SK-N-SH (cell line): ENCODE data around the gene ACOT12. TPM values are rescaled to one million over a fixed set of nuclear protein-coding genes. Genes with fewer than 3 reads are reported as not detected.

Experiments
- CTCF ChIA-PET: fragments of 300-600, 350-600 bp; formaldehyde crosslinking; extraction: SDS; loops from one replicate; lab custom pipeline; 2021; lab: Yijun Ruan, JAX
- POLR2A ChIA-PET: fragments of 350-600 bp; sonication (Branson Sonifier 250); formaldehyde crosslinking; extraction: SDS; loops from one replicate; lab custom pipeline; 2020; ENCODE audit warnings: antibody characterized with exemption, inconsistent platforms; lab: Yijun Ruan, JAX
- DNase-seq: peaks from one replicate; pipeline ENCODE4 v3.0.0; 2012
- H2AFZ ChIP-seq: fragments of 200-600 bp; sonication (generic); 2 replicates; pipeline ENCODE4 v1.8.1; 2016; ENCODE audit warnings: antibody characterized with exemption, mild to moderate bottlenecking, low read depth
- H3F3A ChIP-seq: fragments of 200-600 bp; sonication (generic); replicated peaks from 2 replicates; pipeline ENCODE3; 2016; ENCODE audit warnings: antibody characterized with exemption, mild to moderate bottlenecking; ENCODE audit not compliant: insufficient read depth
- H3K27ac ChIP-seq, 2 experiments: fragments of 200-500 bp in 1 of 2; fragments of 200-600 bp in 1 of 2; sonication (Bioruptor generic) in 1 of 2; sonication (generic), shearing (Covaris generic) in 1 of 2; 2 replicates each; pipeline versions ENCODE4 v1.5.1 to v1.6.1; 2014 to 2016; ENCODE audit warnings: low read depth in 2 of 2, inconsistent platforms in 1 of 2, low read length in 1 of 2, mild to moderate bottlenecking in 1 of 2, mixed read lengths in 1 of 2
- H3K27me3 ChIP-seq: fragments of 200-600 bp; sonication (generic), shearing (Covaris generic); 2 replicates; pipeline ENCODE4 v1.6.1; 2016; ENCODE audit warnings: mixed run types; ENCODE audit not compliant: insufficient read depth
- H3K36me3 ChIP-seq, 2 experiments: fragments of 200-500 bp in 1 of 2; fragments of 200-600 bp in 1 of 2; sonication (Bioruptor generic) in 1 of 2; sonication (generic) in 1 of 2; replicated peaks in 1 of 2; 2 replicates each; pipeline versions ENCODE3 to v1.5.1; 2014 to 2016; ENCODE audit warnings: low read length in 1 of 2, mild to moderate bottlenecking in 1 of 2; ENCODE audit not compliant: insufficient read depth in 2 of 2, control insufficient read depth in 1 of 2
- H3K4me1 ChIP-seq, 2 experiments: fragments of 200-500 bp in 1 of 2; fragments of 200-600 bp in 1 of 2; sonication (Bioruptor generic) in 1 of 2; sonication (generic), shearing (Covaris generic) in 1 of 2; 2 replicates each; pipeline versions ENCODE4 v1.5.1 to v1.6.1; 2014 to 2016; ENCODE audit warnings: low read depth in 1 of 2, low read length in 1 of 2, mixed run types in 1 of 2; ENCODE audit not compliant: insufficient read depth in 2 of 2, control insufficient read depth in 1 of 2
- H3K4me2 ChIP-seq: fragments of 200-600 bp; sonication (generic), shearing (Covaris generic); 2 replicates; pipeline ENCODE4 v1.6.1; 2017; ENCODE audit warnings: mixed run types
- H3K4me3 ChIP-seq, 2 experiments: fragments of 200-500 bp in 1 of 2; fragments of 200-600 bp in 1 of 2; sonication (Bioruptor generic) in 1 of 2; sonication (generic), shearing (Covaris generic) in 1 of 2; 2 replicates each; pipeline versions ENCODE4 v1.5.1 to v1.8.1; 2014 to 2016; ENCODE audit warnings: low read depth in 2 of 2, inconsistent platforms in 1 of 2, low read length in 1 of 2, mild to moderate bottlenecking in 1 of 2, mixed read lengths in 1 of 2, moderate library complexity in 1 of 2
- H3K79me2 ChIP-seq: fragments of 200-600 bp; sonication (generic); 2 replicates; pipeline ENCODE4 v1.8.1; 2017; ENCODE audit warnings: mild to moderate bottlenecking; ENCODE audit not compliant: insufficient read depth
- H3K9ac ChIP-seq: fragments of 200-600 bp; sonication (generic); 2 replicates; pipeline ENCODE4 v1.6.1; 2017; ENCODE audit warnings: mixed run types
- H3K9me2 ChIP-seq: fragments of 200-600 bp; sonication (generic); 2 replicates; pipeline ENCODE4 v1.6.1; 2017; ENCODE audit warnings: mixed run types
- H3K9me3 ChIP-seq: fragments of 200-600 bp; sonication (generic); 2 replicates; pipeline ENCODE4 v1.6.1; 2017; ENCODE audit warnings: mixed run types, mild to moderate bottlenecking, moderate library complexity
- H4K20me1 ChIP-seq: fragments of 200-600 bp; sonication (generic); 2 replicates; pipeline ENCODE4 v1.6.1; 2017; ENCODE audit warnings: mild to moderate bottlenecking, mixed run types; ENCODE audit not compliant: insufficient read depth
- EZH2phosphoT487 ChIP-seq: fragments of 200-600 bp; sonication (generic); IDR thresholded peaks from 2 replicates; pipeline ENCODE4 v1.6.1; 2017; ENCODE audit warnings: low read depth, mixed run types, mild to moderate bottlenecking, antibody characterized with exemption, moderate library complexity, borderline replicate concordance
- FOXJ3 ChIP-seq: sonication (generic); formaldehyde crosslinking; IDR thresholded peaks from 2 replicates; pipeline ENCODE4 v1.5.1; 2020; ENCODE audit warnings: mild to moderate bottlenecking, missing genetic modification reagents
- FOXM1 ChIP-seq: IDR thresholded peaks from 2 replicates; pipeline ENCODE4 v1.4.0; 2012; ENCODE audit warnings: low read depth, mild to moderate bottlenecking
- MXI1 ChIP-seq: IDR thresholded peaks from 2 replicates; pipeline ENCODE4 v1.6.1; 2012; ENCODE audit warnings: mild to moderate bottlenecking, low read depth, low read length, improper control_type of control experiment
- NFIC ChIP-seq: IDR thresholded peaks from 2 replicates; pipeline ENCODE4 v1.4.0; 2012; ENCODE audit warnings: borderline replicate concordance
- NRF1 ChIP-seq: IDR thresholded peaks from 2 replicates; pipeline ENCODE4 v1.6.1; 2012; ENCODE audit warnings: low read depth, mild to moderate bottlenecking, low read length
- POLR2AphosphoS5 ChIP-seq: IDR thresholded peaks from 2 replicates; pipeline ENCODE4 v1.6.1; 2012; ENCODE audit warnings: low read depth, low read length
- RFX5 ChIP-seq: IDR thresholded peaks from 2 replicates; pipeline ENCODE4 v1.6.1; 2012; ENCODE audit warnings: mild to moderate bottlenecking, improper control_type of control experiment, low read length
- SIN3A ChIP-seq: IDR thresholded peaks from 2 replicates; pipeline ENCODE4 v1.6.1; 2012; ENCODE audit warnings: low read depth, mild to moderate bottlenecking, low read length, moderate library complexity, borderline replicate concordance
- SMC3 ChIP-seq: IDR thresholded peaks from 2 replicates; pipeline ENCODE4 v1.6.1; 2012; ENCODE audit warnings: low read depth, low read length, improper control_type of control experiment
- TAF1 ChIP-seq: IDR thresholded peaks from 2 replicates; pipeline ENCODE4 v1.6.1; 2012; ENCODE audit warnings: low read depth, mild to moderate bottlenecking, low read length, moderate library complexity, borderline replicate concordance
- TCF12 ChIP-seq: IDR thresholded peaks from 2 replicates; pipeline ENCODE4 v1.4.0; 2012
- WGBS: methylation state at CpG from one replicate; pipeline ENCODE4 v1.1.6; 2017; ENCODE audit warnings: low lambda C conversion rate; 5-methylcytosine and 5-hydroxymethylcytosine counted together
- polyA plus RNA-seq, 3 experiments: library from polyadenylated mRNA; depleted of rRNA; stranded (reverse); fragments of >200 nt; gene quantifications; 2 replicates each; pipeline ENCODE4 v1.2.3, GENCODE V29; 2012
- TF ChIP-seq, protein P1 (sequence below): fragments of 200-600 bp; sonication (generic); IDR thresholded peaks from 2 replicates; pipeline ENCODE4 v1.6.1; 2017; ENCODE audit warnings: antibody characterized with exemption, mild to moderate bottlenecking, moderate library complexity
- TF ChIP-seq, protein P2 (sequence below): IDR thresholded peaks from 2 replicates; pipeline ENCODE4 v1.4.0; 2012; ENCODE audit warnings: low read depth
- TF ChIP-seq, protein P3 (sequence below): fragments of 150-350 bp; IDR thresholded peaks from 2 replicates; pipeline ENCODE4 v1.6.1; 2017; ENCODE audit warnings: antibody characterized with exemption, low read length, low read depth, borderline replicate concordance
- TF ChIP-seq, protein P4 (sequence below): IDR thresholded peaks from 2 replicates; pipeline ENCODE4 v1.4.0; 2012; ENCODE audit warnings: low read depth, borderline replicate concordance
- TF ChIP-seq, protein P5 (sequence below): IDR thresholded peaks from 2 replicates; pipeline ENCODE4; 2012

The ACOT12 gene
- polyA plus RNA-seq, 1 of the 3 experiments (the other 2 are of a cell fraction): 0.07 TPM

DNA sequence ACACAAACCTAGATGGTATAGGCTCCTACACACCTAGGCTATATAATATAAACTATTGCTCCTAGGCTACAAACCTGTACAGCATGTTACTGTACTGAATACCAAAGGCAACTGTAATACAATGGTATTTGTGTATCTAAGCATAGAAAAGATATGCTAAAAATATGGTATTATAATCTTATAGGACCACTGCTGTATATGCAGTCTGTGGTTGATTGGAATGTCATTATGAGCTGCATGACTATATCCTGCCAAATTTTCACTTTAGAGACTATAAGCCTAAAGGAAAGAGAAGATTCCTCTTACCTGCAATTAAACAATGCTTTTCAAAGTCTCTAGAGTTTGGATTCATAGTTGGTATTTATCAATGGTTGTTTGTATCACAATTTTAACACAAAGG lies 24.7 kb upstream of the ACOT12 start (continued):
- TF ChIP-seq, protein P1, sequence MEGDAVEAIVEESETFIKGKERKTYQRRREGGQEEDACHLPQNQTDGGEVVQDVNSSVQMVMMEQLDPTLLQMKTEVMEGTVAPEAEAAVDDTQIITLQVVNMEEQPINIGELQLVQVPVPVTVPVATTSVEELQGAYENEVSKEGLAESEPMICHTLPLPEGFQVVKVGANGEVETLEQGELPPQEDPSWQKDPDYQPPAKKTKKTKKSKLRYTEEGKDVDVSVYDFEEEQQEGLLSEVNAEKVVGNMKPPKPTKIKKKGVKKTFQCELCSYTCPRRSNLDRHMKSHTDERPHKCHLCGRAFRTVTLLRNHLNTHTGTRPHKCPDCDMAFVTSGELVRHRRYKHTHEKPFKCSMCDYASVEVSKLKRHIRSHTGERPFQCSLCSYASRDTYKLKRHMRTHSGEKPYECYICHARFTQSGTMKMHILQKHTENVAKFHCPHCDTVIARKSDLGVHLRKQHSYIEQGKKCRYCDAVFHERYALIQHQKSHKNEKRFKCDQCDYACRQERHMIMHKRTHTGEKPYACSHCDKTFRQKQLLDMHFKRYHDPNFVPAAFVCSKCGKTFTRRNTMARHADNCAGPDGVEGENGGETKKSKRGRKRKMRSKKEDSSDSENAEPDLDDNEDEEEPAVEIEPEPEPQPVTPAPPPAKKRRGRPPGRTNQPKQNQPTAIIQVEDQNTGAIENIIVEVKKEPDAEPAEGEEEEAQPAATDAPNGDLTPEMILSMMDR: no peak

DNA sequence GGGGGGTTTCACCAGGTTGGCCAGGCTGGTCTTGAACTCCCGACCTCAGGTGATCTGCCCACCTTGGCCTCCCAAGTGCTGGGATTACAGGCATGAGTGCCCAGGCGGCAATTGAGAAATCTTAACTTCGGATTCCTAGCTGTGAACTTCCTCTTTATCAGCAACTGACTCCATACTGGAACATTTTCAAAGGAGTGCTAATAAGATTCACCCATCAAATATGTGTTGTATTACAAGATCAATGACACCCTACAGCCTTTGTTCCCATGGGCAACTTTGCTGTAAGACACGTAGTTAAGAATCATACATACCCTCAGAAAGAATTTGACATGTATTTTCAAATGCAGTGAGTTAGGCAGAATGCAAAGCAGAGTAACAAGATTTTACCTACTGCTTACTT lies 23.1 kb upstream of the ACOT12 start:
- no peaks in the 10 kb centered on the region for H3K79me2 ChIP-seq
- H2AFZ ChIP-seq: no peak overlapping the region
- no peak overlapping the region for H3K4me2 ChIP-seq
- H3K4me3 ChIP-seq: no peak overlapping the region
- no peaks in the 10 kb centered on the region for H3K9me3 ChIP-seq
- H3K4me1 ChIP-seq: peaks cover 0 to 15% of the 10 kb centered on the region in 2 experiments; a peak in 2 of 4 replicates
- H3K36me3 ChIP-seq: no peaks in the 10 kb centered on the region
- H3K27me3 ChIP-seq: no peaks in the 10 kb centered on the region
- H3K9me2 ChIP-seq: no peaks in the 10 kb centered on the region
- no peak overlapping the region for H3K9ac ChIP-seq
- no peak for TF ChIP-seq SIN3A
- no peak for TF ChIP-seq NRF1
- no peak for TF ChIP-seq FOXM1
- TF ChIP-seq, protein P2, sequence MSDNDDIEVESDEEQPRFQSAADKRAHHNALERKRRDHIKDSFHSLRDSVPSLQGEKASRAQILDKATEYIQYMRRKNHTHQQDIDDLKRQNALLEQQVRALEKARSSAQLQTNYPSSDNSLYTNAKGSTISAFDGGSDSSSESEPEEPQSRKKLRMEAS: no peak
- no peak for TF ChIP-seq NFIC
- no peak for TF ChIP-seq TAF1
- TF ChIP-seq SMC3: no peak
- TF ChIP-seq FOXJ3 (CRISPR knock-in tag): no peak
- no peak for TF ChIP-seq POLR2AphosphoS5
- TF ChIP-seq TCF12: no peak
- TF ChIP-seq RFX5: no peak
- no peak for TF ChIP-seq MXI1
- DNase-seq: no peak
- WGBS: 96% methylated on average over 4 of the region's 4 CpGs
- POLR2A ChIA-PET: no interaction called here
- H4K20me1 ChIP-seq: no peaks in the 10 kb centered on the region
- CTCF ChIA-PET: interaction anchor here (1.0 kb wide), 1 partner anchor 8 kb away, joined by 3 read pairs; no protein-coding TSS in a partner anchor
- H3F3A ChIP-seq: peaks cover 3% of the 10 kb centered on the region
- no peak overlapping the region for H3K27ac ChIP-seq

DNA sequence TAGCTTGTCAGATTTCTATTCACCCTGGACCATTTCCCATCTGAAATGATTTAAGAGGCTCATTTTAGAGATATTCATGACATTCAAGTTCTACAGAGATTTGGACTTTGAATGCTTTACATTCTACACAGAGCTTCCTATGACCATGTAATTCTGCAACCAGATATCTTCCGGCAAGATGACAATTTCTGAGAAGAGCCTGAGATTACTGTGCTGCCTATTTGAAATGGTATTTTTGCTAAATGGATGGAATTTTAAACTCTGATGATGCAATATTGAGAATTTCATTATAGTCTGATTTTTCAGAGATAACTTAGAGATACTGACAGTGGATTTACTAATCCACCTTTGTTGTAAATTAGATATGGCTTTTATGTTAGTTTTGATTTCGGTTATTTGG lies 16.0 kb upstream of the ACOT12 start:
- no peak for DNase-seq
- 68% methylated on average over 2 of the region's 2 CpGs for WGBS
- H3K9me2 ChIP-seq: no peaks in the 10 kb centered on the region
- no peak overlapping the region for H3K27ac ChIP-seq
- no peak overlapping the region for H3K4me2 ChIP-seq
- H3K36me3 ChIP-seq: no peaks in the 10 kb centered on the region
- no peaks in the 10 kb centered on the region for H3K27me3 ChIP-seq
- POLR2A ChIA-PET: no interaction called here
- no peaks in the 10 kb centered on the region for H3K4me1 ChIP-seq
- H3K9me3 ChIP-seq: no peaks in the 10 kb centered on the region
- CTCF ChIA-PET: interaction anchor here (1.3 to 1.7 kb wide), 2 partner anchors 22 to 816 kb away, joined by 3 to 4 read pairs; no protein-coding TSS in a partner anchor
- no peak overlapping the region for H3K4me3 ChIP-seq
- H3F3A ChIP-seq: no peaks in the 10 kb centered on the region
- no peak overlapping the region for H2AFZ ChIP-seq
- no peak overlapping the region for H3K9ac ChIP-seq
- H3K79me2 ChIP-seq: no peaks in the 10 kb centered on the region
- TF ChIP-seq, protein P3, sequence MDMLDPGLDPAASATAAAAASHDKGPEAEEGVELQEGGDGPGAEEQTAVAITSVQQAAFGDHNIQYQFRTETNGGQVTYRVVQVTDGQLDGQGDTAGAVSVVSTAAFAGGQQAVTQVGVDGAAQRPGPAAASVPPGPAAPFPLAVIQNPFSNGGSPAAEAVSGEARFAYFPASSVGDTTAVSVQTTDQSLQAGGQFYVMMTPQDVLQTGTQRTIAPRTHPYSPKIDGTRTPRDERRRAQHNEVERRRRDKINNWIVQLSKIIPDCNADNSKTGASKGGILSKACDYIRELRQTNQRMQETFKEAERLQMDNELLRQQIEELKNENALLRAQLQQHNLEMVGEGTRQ: no peak
- TF ChIP-seq, protein P4, sequence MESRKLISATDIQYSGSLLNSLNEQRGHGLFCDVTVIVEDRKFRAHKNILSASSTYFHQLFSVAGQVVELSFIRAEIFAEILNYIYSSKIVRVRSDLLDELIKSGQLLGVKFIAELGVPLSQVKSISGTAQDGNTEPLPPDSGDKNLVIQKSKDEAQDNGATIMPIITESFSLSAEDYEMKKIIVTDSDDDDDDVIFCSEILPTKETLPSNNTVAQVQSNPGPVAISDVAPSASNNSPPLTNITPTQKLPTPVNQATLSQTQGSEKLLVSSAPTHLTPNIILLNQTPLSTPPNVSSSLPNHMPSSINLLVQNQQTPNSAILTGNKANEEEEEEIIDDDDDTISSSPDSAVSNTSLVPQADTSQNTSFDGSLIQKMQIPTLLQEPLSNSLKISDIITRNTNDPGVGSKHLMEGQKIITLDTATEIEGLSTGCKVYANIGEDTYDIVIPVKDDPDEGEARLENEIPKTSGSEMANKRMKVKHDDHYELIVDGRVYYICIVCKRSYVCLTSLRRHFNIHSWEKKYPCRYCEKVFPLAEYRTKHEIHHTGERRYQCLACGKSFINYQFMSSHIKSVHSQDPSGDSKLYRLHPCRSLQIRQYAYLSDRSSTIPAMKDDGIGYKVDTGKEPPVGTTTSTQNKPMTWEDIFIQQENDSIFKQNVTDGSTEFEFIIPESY: no peak
- TF ChIP-seq EZH2phosphoT487 (no peak), TCF12 (0 out of 2 replicates have a peak, but pooled peaks have one; percentile 9)
- TF ChIP-seq, protein P5, sequence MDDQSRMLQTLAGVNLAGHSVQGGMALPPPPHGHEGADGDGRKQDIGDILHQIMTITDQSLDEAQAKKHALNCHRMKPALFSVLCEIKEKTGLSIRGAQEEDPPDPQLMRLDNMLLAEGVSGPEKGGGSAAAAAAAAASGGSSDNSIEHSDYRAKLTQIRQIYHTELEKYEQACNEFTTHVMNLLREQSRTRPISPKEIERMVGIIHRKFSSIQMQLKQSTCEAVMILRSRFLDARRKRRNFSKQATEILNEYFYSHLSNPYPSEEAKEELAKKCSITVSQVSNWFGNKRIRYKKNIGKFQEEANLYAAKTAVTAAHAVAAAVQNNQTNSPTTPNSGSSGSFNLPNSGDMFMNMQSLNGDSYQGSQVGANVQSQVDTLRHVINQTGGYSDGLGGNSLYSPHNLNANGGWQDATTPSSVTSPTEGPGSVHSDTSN: 0 out of 2 replicates have a peak, but pooled peaks have one; percentile 9
- no peaks in the 10 kb centered on the region for H4K20me1 ChIP-seq
